NCI-H2227 (cell line): ENCODE measurements around the gene CDC42BPG.

Experiments used
- DNase-seq: peaks from one replicate; lab custom pipeline; 2025; ENCODE audit not compliant: unreplicated experiment; lab: John Stamatoyannopoulos, UW

Gene CDC42BPG

DNA sequence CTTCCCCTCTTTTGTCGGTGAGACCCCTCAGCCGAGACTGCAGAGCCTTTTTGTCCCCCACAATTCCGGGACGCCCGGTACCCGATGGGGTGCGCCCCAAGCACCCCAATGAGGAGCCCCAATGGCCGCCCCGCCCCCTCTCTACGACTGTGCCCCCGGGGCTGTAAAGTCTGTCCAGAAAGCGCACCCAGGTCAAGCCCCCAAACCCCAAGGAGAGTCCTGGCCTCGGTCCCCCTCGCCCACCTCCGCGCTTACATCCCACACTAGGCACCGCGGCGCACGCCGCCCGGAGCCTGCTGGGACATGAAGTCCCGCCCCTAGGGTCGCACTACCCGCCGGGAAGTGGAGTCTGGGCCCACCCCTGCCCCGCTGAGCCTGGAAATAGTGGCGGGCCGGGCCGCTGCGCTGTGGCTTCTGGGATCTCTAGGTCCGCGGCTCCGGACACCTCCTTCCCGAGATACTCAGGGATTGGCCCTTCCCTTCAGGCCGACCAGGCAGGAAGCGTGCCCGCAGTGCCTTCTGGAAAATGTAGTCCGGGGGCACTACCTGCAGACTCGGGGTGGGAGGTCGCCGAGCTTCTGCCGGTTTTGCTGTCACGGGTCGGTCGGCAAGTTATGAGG lies 34.1 kb downstream of the CDC42BPG start, which contains the start of gene MEN1:
Gene MEN1, minus strand, starts transcription at position 281 of the 620 bp plus-strand sequence. CDS start 442 bp downstream, outside the sequence.
- DNase-seq: peak; percentile 99

DNA sequence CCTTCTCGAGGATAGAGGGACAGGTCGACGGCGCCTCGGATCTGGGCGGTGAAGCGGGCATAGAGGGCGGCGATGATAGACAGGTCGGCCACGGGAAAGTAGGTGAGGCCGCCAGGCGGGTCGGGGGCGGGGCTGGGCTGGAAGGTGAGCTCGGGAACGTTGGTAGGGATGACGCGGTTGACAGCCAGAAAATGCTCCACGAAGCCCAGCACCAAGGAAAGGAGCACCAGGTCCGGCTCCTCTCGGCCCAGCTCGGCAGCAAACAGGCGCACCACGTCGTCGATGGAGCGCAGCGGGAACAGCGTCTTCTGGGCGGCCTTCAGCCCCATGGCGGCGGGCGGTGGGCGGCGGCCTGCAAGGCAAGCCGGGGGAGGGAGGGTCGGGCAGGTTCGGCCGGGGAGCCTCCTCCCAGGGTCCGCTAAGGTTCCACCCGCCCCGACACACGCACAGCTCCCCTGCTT lies 34.6 kb downstream of the CDC42BPG start:
- DNase-seq: peak; percentile 53

DNA sequence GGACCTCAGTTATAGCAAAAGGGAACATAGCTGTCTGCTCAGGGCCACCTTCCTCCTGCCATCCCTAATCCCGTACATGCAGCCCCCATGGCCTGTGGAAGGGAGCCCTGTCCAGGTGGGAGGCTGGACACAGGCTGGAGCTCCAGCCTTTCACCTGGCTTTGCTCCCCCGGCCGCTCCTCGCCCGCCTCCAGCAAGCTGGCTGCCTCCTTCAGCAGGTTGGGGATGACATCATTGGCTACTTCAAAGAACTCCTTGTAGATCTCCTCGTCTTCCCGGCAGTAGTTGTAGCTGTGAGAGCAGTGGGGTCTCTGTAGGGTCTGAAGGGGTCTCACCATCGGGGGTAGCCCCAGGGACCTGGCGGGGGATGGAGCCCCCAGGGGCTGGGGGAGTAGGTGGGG lies 39.0 kb downstream of the CDC42BPG start:
- no peak for DNase-seq

DNA sequence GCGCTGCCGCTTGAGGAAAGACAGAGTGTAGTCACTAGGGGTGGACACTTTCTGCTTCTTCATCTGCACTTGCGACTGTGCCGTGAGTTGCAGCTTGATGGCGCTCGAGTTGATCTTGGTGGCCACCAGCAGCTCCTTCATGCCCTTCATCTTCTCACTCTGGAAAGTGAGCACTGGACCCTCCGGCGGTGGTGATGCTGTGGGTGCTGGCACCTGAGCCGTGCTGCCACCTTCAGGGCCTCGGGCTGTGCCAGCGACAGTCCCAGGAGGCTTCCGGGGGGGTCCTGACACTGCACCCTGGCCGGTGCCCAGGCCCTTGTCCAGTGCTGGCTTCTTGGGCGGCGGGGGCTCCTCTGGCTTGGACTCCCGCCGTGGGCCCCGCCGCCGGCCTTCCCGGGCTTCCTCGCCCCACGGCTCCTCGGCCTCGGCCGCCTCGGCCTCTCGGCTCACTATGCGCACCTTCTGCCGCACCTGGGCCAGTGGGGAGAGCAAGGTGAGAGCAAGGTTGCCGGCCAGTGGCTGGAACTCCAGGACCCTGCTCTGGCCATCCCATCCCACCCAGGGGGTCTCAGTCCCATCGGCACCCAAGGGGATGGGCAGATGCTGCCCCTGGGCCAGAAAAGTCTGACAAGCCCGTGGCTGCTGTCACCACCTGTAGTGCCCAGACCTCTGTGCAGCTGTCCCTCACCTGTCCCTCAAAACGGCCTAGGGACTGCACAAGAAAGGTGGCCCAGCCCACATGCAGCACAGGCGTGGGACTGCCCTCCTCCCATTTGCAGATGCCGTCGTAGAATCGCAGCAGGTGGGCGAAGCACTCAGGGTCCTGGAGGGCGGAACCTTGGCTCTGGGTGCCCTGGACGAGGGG lies 39.9 kb downstream of the CDC42BPG start:
- DNase-seq: peak; percentile 33

DNA sequence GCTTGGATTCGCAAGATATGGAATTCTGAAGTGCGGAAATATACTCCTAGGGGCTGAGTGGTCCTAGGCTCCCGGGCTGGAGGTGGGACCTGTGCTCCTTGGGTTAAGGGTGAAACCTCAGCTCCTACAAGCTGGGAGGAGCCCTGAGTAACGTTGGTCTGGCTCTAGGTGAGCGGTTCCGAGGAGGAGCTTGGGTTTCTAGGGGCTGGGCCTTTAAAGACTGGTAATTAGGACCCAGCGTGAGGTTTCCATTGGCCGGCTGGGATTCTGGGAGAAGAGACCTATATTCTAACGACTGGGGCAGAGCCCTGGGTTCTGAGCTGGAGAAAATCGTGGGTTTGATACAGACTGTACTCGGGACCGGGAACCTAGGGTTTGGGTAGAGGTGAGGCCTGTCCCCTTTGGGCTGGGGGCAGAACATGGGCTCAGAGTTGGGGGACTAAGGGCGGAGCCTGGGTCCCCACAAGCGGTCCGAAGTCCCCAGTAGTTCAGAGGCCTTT lies 40.6 kb downstream of the CDC42BPG start:
- peak; percentile 59 for DNase-seq

DNA sequence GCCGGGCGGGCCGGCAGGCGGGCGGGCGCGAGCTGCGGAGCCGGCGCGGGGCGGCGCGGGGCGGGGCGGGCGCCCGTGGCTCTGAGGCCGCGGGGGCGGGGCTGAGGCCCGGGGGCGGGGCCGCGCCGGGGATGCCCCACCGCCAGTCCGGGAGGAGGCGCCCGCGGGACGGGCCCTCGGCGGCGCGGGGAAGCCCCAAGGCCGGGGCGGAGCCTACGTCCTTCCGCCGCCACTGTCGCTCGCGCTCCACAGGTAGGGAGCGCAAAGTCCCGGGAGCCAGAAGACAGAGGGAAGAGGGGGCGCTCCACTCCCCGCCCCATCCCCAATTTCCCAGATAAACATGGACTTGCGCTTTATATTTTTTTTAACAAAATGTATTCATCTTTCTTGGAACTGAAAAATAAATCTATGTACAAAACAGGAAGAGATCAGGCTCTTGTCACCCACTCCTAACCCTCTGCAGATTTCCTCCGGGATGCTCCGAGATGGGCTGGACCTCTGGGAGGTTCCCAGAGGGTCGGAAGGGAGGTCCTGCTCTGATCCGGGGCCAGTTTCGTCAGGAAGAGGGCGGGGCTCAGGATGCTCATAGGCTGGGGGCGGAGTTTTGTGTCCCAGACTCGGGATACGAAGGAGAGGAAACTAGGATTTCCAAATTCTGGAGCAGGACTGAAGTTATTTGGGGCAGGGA lies 41.2 kb downstream of the CDC42BPG start, which contains the start of gene MAP4K2:
Gene MAP4K2, minus strand, starts transcription at position 57 of the 688 bp plus-strand sequence. CDS start 65 bp downstream, outside the sequence.
- DNase-seq: peak; percentile 94

DNA sequence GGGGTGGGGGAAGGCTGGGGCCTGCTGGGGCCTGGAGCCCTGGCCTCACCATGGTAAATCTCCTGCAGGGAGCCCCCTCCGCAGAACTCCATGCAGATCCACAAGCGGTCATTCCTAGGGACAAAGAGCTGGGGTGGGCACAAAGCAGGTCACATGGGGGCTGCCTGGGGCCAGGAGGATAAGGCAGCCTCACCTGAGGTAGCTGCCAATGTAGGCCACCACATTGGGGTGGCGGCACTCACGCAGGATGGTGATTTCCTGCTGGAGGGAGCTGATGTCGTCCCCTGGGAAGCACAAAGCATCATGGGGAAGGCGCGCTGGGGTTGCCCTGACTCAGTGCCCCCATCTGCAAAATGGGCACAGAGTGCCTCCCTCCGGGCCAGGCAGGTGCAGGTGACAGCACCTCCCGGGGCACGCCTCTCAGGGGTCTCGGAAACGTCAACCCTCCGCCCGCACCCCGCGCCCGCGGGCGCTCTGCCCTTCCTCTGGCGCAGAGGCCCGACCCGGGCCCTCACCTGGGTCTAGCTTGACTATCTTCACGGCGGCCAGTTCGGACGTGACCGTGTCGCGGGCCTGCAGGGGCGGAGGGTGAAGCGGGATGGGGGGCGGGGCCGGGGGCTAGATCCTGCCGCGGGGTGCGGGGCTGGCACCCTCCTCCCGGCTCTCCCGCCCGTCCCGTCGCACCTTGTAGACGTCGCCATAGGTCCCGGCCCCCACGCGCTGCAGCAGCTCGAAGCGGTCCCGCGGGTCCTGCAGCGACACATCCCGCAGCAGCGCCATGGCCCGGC lies 41.9 kb downstream of the CDC42BPG start:
- no peak for DNase-seq

DNA sequence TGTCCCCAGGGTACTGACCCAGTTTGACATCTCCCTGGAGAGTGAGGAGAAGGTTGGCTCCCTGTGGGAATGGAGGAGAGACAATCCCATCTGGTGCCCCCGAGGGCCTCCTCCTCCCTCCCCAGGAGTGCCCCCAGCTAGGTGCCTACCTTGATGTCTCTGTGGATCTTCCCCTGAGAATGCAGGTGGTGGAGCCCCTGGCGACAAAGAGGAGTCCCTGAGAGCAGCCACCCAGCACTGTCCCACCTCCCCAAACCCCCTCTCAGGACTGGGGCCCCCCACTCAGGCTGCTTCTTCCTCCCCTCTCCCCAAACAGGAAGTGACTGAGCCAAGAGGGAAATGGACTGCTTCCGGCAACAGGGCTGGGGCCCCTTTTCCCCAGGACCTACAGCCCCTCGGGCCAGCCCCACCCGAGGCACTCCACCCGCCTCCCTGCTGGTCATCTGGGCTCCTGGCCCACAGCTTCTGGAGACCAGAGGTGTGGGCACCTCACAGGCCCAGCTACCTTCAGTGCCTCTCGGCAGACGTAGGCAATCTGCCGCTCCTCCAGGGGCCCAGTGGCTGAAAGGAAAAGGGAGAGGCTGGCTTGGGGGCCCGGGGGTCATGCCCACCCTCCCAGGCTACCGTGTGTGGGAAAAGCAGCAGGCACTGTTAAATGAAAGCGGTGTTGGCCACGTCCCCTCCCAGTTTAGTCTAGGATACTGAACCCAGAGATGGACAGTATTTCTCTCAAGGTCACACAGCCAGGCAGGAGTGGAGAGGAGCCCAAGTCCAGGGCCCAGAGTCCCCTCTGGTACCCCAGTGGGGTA lies 42.7 kb downstream of the CDC42BPG start:
- DNase-seq: no peak

DNA sequence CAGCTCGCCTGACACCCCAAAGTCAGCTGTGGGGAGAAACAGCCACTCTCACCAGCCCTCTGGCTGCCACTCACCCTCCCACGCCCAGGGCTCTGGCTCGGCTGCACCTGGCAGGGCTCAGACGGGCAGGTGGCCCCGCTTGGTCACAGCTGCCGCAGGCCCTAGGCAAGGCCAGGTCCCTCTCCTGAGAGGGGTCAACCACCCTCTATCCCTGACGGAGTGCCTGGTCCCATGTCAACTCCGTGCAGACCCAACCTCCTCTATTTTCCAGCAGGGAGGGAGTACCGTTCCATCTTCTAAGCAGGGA lies 43.3 kb downstream of the CDC42BPG start:
- no peak for DNase-seq

DNA sequence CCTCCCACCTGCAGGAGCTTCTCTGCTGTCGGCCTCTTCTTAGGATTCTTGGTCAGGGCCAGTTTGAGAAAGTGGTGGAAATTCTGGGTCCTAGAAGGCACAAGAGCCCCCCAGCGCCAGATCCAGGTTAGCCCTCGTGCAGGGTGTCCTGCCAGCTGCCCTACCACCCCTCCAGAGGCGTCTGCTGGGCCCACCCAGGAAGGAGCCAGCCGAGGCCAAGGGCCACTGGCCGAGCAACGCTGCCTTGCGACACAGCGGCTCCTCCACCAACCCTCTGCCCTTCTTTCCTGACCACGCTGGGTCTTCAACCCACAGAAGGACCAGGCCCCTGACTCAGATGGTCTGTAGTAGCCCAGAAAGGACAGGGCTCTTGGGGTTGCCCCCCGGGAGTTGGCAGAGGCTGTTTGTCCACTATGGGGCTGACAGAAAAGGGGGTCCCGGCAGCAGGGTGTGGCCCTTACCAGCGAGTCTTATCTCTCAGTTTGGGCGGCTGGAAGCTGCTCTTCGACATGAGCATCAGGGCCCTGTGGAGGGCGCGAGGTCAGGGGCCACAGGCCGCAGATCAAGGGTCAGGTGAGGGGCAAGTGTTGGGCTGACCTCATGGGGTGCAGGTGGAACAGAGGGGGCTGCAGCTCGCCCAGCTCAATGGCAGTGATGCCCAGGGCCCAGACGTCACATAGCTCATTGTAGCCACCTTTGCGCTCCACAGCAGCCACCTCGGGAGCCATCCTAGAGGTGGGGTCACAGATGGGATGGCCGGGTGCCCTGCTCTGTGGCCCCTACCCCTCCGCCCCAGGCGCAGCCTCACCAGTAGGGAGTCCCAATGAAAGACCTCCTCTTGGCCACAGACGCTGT lies 43.9 kb downstream of the CDC42BPG start:
- DNase-seq: no peak

DNA sequence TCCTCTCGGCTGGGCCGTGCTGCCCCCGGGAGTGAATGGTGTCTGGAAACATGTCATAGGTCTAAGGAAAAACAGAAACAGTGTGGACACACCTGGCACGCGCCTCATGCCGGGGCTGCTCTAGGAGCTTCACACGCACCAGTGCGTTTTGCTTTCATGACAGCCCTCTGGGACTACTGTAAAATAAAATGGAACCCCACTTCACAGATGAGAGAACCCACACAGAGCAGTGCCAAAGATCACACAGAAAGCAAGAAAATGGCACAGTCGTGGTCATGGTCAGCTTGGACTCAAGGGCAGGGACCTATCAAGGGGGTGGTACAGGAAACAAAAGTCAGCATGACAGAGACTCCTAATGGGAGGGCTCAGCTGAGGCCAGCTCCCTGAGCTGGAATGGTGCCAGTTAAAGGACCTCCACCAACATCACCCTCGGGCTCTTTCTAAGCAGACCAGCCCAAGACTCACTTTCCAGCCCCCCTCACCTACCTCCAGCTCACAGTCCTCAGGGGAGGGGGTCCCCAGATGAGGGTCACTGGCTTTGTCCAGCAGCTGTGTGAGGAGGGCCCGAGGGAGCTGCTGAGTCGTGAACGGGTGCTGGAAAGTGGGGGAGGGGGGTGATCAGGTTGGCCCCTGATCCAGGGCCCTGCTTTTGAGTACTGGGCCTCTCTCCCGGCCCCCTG lies 44.7 kb downstream of the CDC42BPG start:
- DNase-seq: peak; percentile 17

DNA sequence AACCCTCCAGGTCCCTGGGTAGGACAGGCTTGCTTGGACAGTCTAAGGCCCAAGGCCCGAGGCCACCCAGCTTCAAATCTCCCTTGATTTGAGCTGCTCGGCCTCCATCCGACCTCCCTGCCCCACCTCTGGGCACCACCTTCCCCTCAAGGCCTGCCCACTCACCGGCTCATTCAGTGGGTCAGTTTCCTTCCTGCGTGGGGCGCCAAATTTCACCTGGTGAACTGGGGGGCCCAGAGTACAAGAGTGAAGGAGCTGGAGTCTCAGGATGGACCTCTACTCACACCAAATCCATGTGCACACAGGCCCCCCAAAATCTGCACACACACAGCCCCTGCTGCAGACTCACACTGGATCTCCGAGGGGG lies 45.2 kb downstream of the CDC42BPG start:
- no peak for DNase-seq

DNA sequence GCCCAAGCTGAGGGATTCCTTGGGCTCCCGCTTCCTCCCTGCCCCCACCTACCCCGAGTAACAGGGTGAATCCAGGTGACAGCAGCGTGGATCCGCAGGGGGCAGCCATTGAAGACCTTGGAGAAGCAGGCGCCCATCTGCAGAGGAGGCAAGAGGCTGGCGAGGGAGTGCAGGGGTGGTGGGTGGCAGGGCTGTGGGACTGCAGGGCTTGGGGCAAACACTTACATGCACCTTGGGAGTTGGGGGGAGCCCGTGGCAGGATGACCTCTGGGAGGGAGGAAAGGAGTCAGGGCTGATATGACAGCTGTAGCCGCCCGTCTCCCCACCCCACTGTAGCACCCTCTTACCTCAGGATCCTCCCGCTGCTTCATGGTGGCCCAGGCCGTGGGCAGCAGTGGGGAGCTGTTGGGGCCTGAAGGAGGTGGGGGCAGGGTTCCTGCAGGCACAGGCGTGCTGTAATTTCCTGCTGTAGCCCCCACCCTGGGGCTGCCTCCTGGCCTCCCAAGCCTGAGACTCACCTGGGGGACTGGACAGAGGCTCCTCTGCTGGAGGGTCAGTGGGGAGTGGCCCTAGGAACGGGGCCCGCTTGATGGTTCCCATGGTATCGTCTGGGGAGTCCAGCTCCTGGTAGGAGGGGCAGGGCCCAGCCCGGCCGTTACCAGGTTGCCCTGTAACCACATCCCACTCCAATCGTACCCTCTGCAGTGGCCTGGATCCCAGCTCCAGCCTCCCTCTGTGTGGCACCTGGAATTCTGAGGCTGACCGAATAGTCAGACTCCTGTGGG lies 47.5 kb downstream of the CDC42BPG start:
- DNase-seq: no peak

DNA sequence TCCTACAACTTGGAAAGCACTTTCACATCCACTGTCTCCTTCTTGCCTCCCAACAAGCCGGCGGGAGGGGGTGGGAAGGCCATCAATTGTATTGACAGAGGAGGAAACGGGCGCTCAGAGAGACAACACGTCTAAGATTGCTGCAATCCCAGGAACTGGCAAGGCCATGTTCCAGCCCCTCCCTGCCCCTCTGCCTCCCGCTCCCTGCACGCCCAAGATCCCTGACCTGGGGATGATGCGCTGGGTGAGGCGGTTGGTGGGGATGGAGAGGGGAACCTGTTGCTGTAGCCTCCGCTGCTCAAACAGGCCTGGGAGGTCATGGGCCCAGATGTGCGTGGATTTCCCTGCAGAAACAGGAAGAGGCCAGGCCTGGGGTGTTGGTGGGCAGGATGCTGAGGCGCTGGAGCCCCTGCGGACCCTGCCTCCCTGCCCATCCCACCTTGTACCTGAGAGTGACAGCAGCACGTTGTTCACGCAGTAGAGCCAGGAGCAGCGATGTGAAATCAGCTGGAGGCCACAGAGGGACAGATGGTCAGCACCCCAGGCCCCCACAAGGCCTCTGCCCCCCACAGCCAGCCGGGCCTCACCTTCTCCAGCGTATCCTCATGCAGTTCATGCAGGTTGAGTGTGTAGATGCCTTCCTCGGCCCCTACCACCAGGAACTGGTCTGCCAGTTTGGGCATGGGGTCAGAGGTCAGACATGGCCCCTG lies 48.3 kb downstream of the CDC42BPG start:
- no peak for DNase-seq

DNA sequence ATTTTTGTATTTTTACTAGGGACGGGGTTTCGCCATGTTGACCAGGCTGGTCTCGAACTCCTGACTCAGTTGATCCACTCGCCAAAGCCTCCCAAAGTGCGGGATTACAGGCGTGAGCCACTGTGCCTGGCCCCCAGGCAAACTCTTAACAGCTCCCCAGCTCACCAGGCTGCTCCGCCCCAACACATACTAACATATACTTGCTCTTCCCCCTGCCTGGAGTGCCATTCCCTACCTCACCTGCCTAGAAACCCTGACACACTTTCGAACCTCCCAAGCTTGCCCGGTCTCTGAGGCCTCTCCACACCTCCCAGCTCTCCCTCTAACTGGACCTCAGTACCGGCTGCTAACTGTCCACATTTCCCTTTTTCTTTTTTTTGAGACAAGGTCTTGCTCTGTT lies 49.9 kb downstream of the CDC42BPG start:
- DNase-seq: no peak

DNA sequence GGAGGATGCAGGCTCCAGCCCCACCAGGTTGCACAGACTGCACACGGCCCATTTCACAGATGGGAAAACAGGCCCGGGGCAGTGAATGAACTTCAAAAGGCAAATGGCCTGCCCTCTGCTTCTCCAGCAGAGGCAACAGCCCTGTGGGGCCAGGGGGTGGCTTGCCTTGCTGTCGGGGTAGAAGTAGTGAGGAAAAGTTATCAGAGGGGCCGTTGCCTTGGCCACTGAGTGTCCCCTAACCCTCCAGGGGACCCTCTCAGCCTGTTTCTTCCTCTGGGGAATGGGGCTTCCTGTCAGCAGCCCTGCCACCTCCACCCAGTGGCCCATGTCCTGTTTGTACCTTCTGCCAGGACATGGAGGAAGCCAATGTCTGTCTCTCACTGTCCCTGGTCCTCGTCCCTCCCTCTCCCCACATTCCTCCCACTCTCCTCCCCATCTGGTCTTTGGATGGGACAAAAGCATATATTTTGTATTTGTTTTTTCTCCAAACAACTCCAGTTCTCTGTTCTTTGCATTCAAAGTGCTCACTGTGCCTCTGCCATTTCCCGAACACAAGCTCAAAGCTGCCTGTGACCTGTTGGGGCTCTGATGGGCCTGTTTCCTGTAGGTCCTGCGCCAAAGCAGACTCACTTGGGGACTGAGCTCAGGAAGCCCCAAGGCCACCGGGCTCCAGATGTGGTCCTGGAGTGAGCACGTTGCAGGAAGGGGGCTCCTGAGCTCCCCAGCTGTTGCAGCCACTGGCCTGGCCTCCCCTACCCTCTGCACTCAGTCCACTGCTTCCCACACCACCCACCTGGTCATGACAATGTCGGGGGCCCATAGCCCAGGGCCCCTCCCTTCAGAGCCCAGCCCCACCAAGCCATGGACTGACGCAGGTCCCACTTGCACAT lies 50.9 kb downstream of the CDC42BPG start:
- DNase-seq: no peak
